Measurements from ENCODE around the gene OTOGL.

Gene OTOGL

GRCh38 chr12:80149547-80150313 is 50.4 kb downstream of the OTOGL start (continued):
- TF ChIP-seq ZBTB26 (tag by site-specific recombination; optimal IDR thresholded peaks at IDR 0.05), result peak; percentile 58
- TF ChIP-seq ZNF24 (tag by site-specific recombination; IDR thresholded peaks at IDR 0.05), result 0 out of 2 replicates have a peak, but pooled peaks have one; percentile 15

- Histone ChIP-seq H3K27ac (ENCODE audit: extremely low read depth, low read depth, low read length) (no peak overlapping the region), H3K9me3 (ENCODE audit: control insufficient read depth, insufficient read depth, low read depth, low read length) (no peaks in the 10 kb centered on the region), H3K4me1 (ENCODE audit: control insufficient read depth, insufficient read depth, low read length) (no peaks in the 10 kb centered on the region), H3K36me3 (ENCODE audit: control insufficient read depth in 2 of 2, insufficient read depth in 1 of 2, low read length in 2 of 2) (no peaks in the 10 kb centered on the region), H3K4me3 (ENCODE audit: low read depth, low read length) (no peak overlapping the region)
- CTCF ChIA-PET, result interaction anchor here (1.0 to 2.2 kb wide), 4 partner anchors 11 to 44 kb away, joined by 4 to 8 read pairs (median 4); no protein-coding TSS in a partner anchor
- TF ChIP-seq TCF7L2 (IDR thresholded peaks at IDR 0.05; ENCODE audit: borderline replicate concordance, low read depth, low read length), result no peak
- TF ChIP-seq ZNF558 (tag by site-specific recombination; IDR thresholded peaks at IDR 0.05), result no peak
- no peak for TF ChIP-seq ZEB2 (tag by site-specific recombination; IDR thresholded peaks at IDR 0.05)
- TF ChIP-seq ZNF501 (tag by site-specific recombination; IDR thresholded peaks at IDR 0.05), result no peak
- TF ChIP-seq INSM2 (tag by site-specific recombination; IDR thresholded peaks at IDR 0.05), result no peak
- TF ChIP-seq YY1 (tag by site-specific recombination; IDR thresholded peaks at IDR 0.05), result no peak
- no peak for TF ChIP-seq ZFHX2 (tag by site-specific recombination; conservative IDR thresholded peaks at IDR 0.05)
- no peak for TF ChIP-seq ZNF280D (tag by site-specific recombination; IDR thresholded peaks at IDR 0.05)
- no peak for TF ChIP-seq ZNF202 (tag by site-specific recombination; IDR thresholded peaks at IDR 0.05; ENCODE audit: borderline replicate concordance)
- TF ChIP-seq ZSCAN16 (tag by site-specific recombination; IDR thresholded peaks at IDR 0.05), result no peak
- TF ChIP-seq ZNF600 (tag by site-specific recombination; IDR thresholded peaks at IDR 0.05), result no peak
- TF ChIP-seq ZNF707 (tag by site-specific recombination; IDR thresholded peaks at IDR 0.05), result no peak
- no peak for TF ChIP-seq ZNF239 (tag by site-specific recombination; IDR thresholded peaks at IDR 0.05)
- no peak for TF ChIP-seq OVOL3 (tag by site-specific recombination; IDR thresholded peaks at IDR 0.05)
- TF ChIP-seq ZNF513 (tag by site-specific recombination; IDR thresholded peaks at IDR 0.05), result no peak
- POLR2A ChIA-PET, result no interaction called here
These were observed 51.8 kb downstream of the OTOGL start for GRCh38 chr12:80151131-80151530.
